PC-3 (cell line): ENCODE measurements around the gene LRBA. TPM values are rescaled to one million over a fixed set of nuclear protein-coding genes. Genes with fewer than 3 reads are reported as not detected.

Experiments used
- ATAC-seq: fragments of 200-7000 bp; cut with Tn5 transposase; 2 replicates; pipeline ENCODE4 v1.9.1; 2020; ENCODE audit warnings: mild to moderate bottlenecking, moderate library complexity
- BruUV-seq: library from RNA; stranded (reverse); fragments of 400-500 nt; replicated peaks from 2 replicates; lab custom pipeline; 2021; lab: Mats Ljungman, UMichigan
- CTCF ChIA-PET: fragments of 300-600 bp; sonication (Branson Sonifier 250); formaldehyde crosslinking; loops from one replicate; lab custom pipeline; 2022; ENCODE audit warnings: antibody characterized with exemption; lab: Charles Lee
- POLR2A ChIA-PET: fragments of 300-600 bp; sonication (Branson Sonifier 250); formaldehyde crosslinking; loops from one replicate; lab custom pipeline; 2022; ENCODE audit warnings: antibody characterized with exemption; ENCODE audit not compliant: unreplicated experiment; lab: Charles Lee
- DNase-seq: peaks from one replicate; pipeline ENCODE4 v3.0.0-alpha.2; 2015
- H2AFZ ChIP-seq: fragments of 300-600 bp; sonication (generic); 2 replicates; pipeline ENCODE4 v1.6.0; 2016; ENCODE audit warnings: antibody characterized with exemption, low read length
- H3F3A ChIP-seq: fragments of 300-600 bp; sonication (generic); one replicate; pipeline ENCODE4 v1.6.0; 2017; ENCODE audit warnings: antibody characterized with exemption, low read length, control low read depth, mild to moderate bottlenecking; ENCODE audit not compliant: unreplicated experiment
- H3K27ac ChIP-seq: fragments of 300-600 bp; sonication (generic); 2 replicates; pipeline ENCODE4 v1.5.1; 2016; ENCODE audit warnings: mild to moderate bottlenecking, low read length
- H3K27me3 ChIP-seq: fragments of 300-600 bp; sonication (generic); 2 replicates; pipeline ENCODE4 v1.6.1; 2016; ENCODE audit warnings: low read length, mixed read lengths
- H3K36me3 ChIP-seq: fragments of 300-600 bp; sonication (generic); 2 replicates; pipeline ENCODE4 v1.6.1; 2016; ENCODE audit warnings: low read depth, mixed run types, low read length, mixed read lengths
- H3K4me1 ChIP-seq: fragments of 300-600 bp; sonication (generic); 2 replicates; pipeline ENCODE4 v1.5.1; 2016; ENCODE audit warnings: low read length; ENCODE audit not compliant: insufficient read depth
- H3K4me2 ChIP-seq: fragments of 300-600 bp; sonication (generic); 2 replicates; pipeline ENCODE4 v1.6.0; 2016; ENCODE audit warnings: low read length
- H3K4me3 ChIP-seq: fragments of 300-600 bp; sonication (generic); 2 replicates; pipeline ENCODE4 v1.5.1; 2016; ENCODE audit warnings: mild to moderate bottlenecking, low read length, mixed read lengths
- H3K79me2 ChIP-seq: fragments of 300-600 bp; sonication (generic); 2 replicates; pipeline ENCODE4 v1.6.1; 2017; ENCODE audit warnings: low read length, mixed read lengths
- H3K9ac ChIP-seq: fragments of 300-600 bp; sonication (generic); 2 replicates; pipeline ENCODE4 v1.6.0; 2016; ENCODE audit warnings: mild to moderate bottlenecking, low read length
- H3K9me2 ChIP-seq: fragments of 300-600 bp; sonication (generic); replicated peaks from 2 replicates; pipeline ENCODE4 v1.6.1; 2016; ENCODE audit warnings: mixed run types, low read length, mixed read lengths
- H3K9me3 ChIP-seq: fragments of 300-600 bp; sonication (generic); 2 replicates; pipeline ENCODE4 v1.6.1; 2016; ENCODE audit warnings: low read length, mixed read lengths
- H4K20me1 ChIP-seq: fragments of 300-600 bp; sonication (generic); 2 replicates; pipeline ENCODE4 v1.6.1; 2016; ENCODE audit warnings: low read length, mixed read lengths
- CTCF ChIP-seq: fragments of 300-600 bp; sonication (generic); conservative IDR thresholded peaks from 2 replicates; pipeline ENCODE4 v1.5.1; 2017; ENCODE audit warnings: antibody characterized with exemption, low read depth, mild to moderate bottlenecking, low read length
- EZH2 ChIP-seq: fragments of 300-600 bp; sonication (generic); IDR thresholded peaks from one replicate; pipeline ENCODE4 v1.6.1; 2017; ENCODE audit warnings: antibody characterized with exemption, mild to moderate bottlenecking, low read length; ENCODE audit not compliant: unreplicated experiment
- EZH2phosphoT487 ChIP-seq: fragments of 300-600 bp; sonication (generic); IDR thresholded peaks from 2 replicates; pipeline ENCODE4 v1.6.1; 2018; ENCODE audit warnings: mild to moderate bottlenecking, antibody characterized with exemption, low read length, borderline replicate concordance
- intact Hi-C: fragments of 100-400 bp; cut with micrococcal nuclease; formaldehyde crosslinking; loops from 2 replicates; pipeline ENCODE4 v1.9.0; 2023
- total RNA-seq: library from RNA; depleted of rRNA; stranded (reverse); fragments of >200 nt; gene quantifications from 2 replicates; pipeline ENCODE4 v1.2.3, GENCODE V29; 2014

The LRBA gene
- total RNA-seq, 1 experiment from 2014 or later, result 40.8 TPM

DNA sequence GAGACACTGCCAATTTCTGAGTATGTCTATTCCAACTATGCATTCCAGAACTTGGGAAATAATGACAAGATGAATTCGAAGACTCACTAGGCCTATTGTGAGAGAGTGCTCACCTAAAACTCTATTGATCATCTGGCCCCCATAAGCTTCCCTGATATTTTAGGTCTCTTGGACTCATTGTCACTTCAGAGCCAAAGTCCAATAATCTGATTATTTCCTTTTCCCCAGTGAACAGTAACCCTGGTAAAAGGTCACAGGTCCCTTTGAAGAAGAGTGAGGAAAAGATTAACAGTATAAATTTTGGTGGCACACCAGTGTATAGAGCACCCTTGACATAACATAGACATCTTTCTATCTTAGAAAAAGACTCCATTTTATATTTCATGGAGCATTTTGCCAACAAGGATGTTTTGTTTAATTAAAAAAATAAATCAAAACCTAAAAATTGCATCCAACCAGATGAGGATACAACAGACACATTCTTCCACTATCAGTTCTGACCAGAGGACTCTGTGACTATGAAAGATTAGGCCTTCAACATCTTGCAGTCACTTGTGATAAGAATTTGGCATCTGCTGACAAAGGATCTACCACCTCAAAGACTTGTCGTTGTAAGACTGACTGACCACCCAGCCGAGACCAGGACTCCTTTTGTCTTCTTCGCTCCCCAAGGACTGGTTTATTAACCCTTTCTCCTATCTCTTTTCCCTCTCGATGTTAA lies 241.2 kb downstream of the LRBA start:
- H3K9ac ChIP-seq, result no peak overlapping the region
- no peak overlapping the region for H2AFZ ChIP-seq
- no peak overlapping the region for H3K4me2 ChIP-seq
- DNase-seq, result no peak
- TF ChIP-seq CTCF, result no peak
- H3K36me3 ChIP-seq, result no peaks in the 10 kb centered on the region
- intact Hi-C loops, result no loop called here
- no peak overlapping the region for H3K27ac ChIP-seq
- H3K4me3 ChIP-seq, result no peak overlapping the region
- peaks cover 12% of the 10 kb centered on the region for H3K4me1 ChIP-seq
- no peaks in the 10 kb centered on the region for H3K79me2 ChIP-seq
- ATAC-seq, result no peak
- no TSS peak for BruUV-seq
- H3K9me3 ChIP-seq, result no peaks in the 10 kb centered on the region
- H3K27me3 ChIP-seq, result no peaks in the 10 kb centered on the region
- ChIA-PET CTCF (no interaction called here), POLR2A (no interaction called here)
- no peaks in the 10 kb centered on the region for H3K9me2 ChIP-seq
- H4K20me1 ChIP-seq, result no peaks in the 10 kb centered on the region
- no peaks in the 10 kb centered on the region for H3F3A ChIP-seq

DNA sequence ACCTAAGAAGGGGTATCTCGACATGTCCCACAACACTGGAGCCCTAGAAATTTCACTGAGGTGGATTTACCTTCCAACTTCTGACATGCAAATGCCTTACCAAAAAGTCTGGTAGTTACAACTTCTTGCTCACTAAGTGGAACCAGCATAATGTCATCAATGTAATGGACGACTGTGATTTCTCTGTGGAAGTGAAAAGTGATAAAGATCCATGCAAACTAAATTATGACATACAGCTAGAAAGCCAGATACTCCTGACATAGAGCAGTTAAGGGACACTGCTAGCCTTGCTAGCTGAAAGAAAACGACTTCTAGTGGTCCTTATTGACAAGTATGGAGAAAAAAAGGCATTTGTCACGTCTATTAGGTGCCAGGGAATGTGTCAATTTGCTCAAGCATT lies 242.1 kb downstream of the LRBA start:
- no TSS peak for BruUV-seq
- TF ChIP-seq CTCF (no peak), EZH2 (no peak), EZH2phosphoT487 (no peak)
- no peaks in the 10 kb centered on the region for H3F3A ChIP-seq
- intact Hi-C loops, result no loop called here
- no peaks in the 10 kb centered on the region for H4K20me1 ChIP-seq
- ATAC-seq (no peak), DNase-seq (no peak)
- H3K9ac ChIP-seq, result no peak overlapping the region
- no peaks in the 10 kb centered on the region for H3K36me3 ChIP-seq
- CTCF ChIA-PET, result no interaction called here
- no peak overlapping the region for H3K4me3 ChIP-seq
- H3K4me2 ChIP-seq, result no peak overlapping the region
- no peak overlapping the region for H3K27ac ChIP-seq
- H3K9me3 ChIP-seq, result no peaks in the 10 kb centered on the region
- no peaks in the 10 kb centered on the region for H3K9me2 ChIP-seq
- H3K4me1 ChIP-seq, result peaks cover 12% of the 10 kb centered on the region
- H3K79me2 ChIP-seq, result no peaks in the 10 kb centered on the region
- POLR2A ChIA-PET, result no interaction called here
- no peak overlapping the region for H2AFZ ChIP-seq
- no peaks in the 10 kb centered on the region for H3K27me3 ChIP-seq

DNA sequence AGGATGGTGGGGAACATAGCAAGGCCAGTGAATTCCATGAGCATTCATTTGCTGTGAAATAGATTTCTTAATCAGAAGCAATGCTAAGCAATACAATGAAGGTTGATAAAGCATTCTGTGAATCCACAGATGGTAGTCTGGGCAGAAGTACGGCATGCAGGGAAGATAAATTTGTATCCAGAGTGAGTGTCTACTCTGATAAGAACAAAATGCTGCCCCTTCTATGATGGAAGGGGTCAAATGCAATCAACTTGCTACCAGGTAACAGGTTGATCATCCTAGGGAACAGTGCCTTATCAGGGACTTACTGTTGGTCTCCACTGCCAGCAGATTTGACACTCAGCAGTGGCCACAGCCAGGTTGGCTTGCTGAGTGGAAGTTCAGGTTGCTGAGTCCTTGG lies 243.7 kb downstream of the LRBA start:
- DNase-seq, result no peak
- POLR2A ChIA-PET, result no interaction called here

More for the DNA sequence above, 243.7 kb downstream of the LRBA start:
- no TSS peak for BruUV-seq
- H3K9me3 ChIP-seq, result no peaks in the 10 kb centered on the region
- no peaks in the 10 kb centered on the region for H3K27me3 ChIP-seq
- no peak for ATAC-seq
- no peak overlapping the region for H2AFZ ChIP-seq
- no peaks in the 10 kb centered on the region for H3K79me2 ChIP-seq
- H3F3A ChIP-seq, result no peaks in the 10 kb centered on the region
- intact Hi-C loops, result no loop called here
- no peaks in the 10 kb centered on the region for H4K20me1 ChIP-seq
- TF ChIP-seq EZH2phosphoT487, result no peak
- TF ChIP-seq EZH2, result no peak
- no peak for TF ChIP-seq CTCF
- H3K36me3 ChIP-seq, result no peaks in the 10 kb centered on the region
- CTCF ChIA-PET, result no interaction called here
- no peak overlapping the region for H3K4me3 ChIP-seq
- H3K4me1 ChIP-seq, result peaks cover 12% of the 10 kb centered on the region
- no peak overlapping the region for H3K27ac ChIP-seq
- no peak overlapping the region for H3K4me2 ChIP-seq
- no peak overlapping the region for H3K9ac ChIP-seq
- no peaks in the 10 kb centered on the region for H3K9me2 ChIP-seq
